Right lobe of liver (tissue), 4 donors: ENCODE data around the gene SUV39H1.

Source experiments
- CTCF ChIP-seq, 4 donors: fragments of 200-600 bp in 3 of 4; fragments of 450-650 bp in 1 of 4; IDR thresholded peaks; one replicate each; pipeline versions ENCODE4 v1.5.1 to v1.8.0; 2016 to 2022; ENCODE audit warnings: antibody characterized with exemption in 4 of 4, mild to moderate bottlenecking in 2 of 4
- POLR2A ChIP-seq: fragments of 450-650 bp; IDR thresholded peaks from one replicate; pipeline ENCODE4 v1.6.1; 2017; ENCODE audit warnings: antibody characterized with exemption, mild to moderate bottlenecking
- donor health status: DM: no; HTN: no; CAD: no.
- donor health status: DM: no; HTN: no; CAD: no.
- donor health status: DM: no; HTN: yes; CAD: no.

GRCh38 chrX:48681539-48682183, 14.9 kb upstream of the SUV39H1 start:
- TF ChIP-seq CTCF (IDR thresholded peaks at IDR 0.05), result no peak
- no peak for TF ChIP-seq POLR2A
